Stimulated activated naive CD8-positive, alpha-beta T cell treated with anti-CD3 and anti-CD28 coated beads, Interleukin-15, Interleukin-2, amounts not matched to agents 100 ng/mL and 50 ng/mL, for 24 hours (primary cell): ENCODE measurements around the gene COA8.

ENCODE experiments used
- H3K27ac Mint-ChIP-seq: one replicate; pipeline ENCODE4 v1.8.0; 2021; ENCODE audit warnings: mild to moderate bottlenecking, mixed read lengths
- H3K27me3 Mint-ChIP-seq: one replicate; pipeline ENCODE4 v1.8.0; 2021; ENCODE audit warnings: mixed read lengths
- H3K36me3 Mint-ChIP-seq: one replicate; pipeline ENCODE4 v1.8.0; 2021; ENCODE audit warnings: low read depth, mixed read lengths
- H3K4me1 Mint-ChIP-seq: one replicate; pipeline ENCODE4 v1.8.0; 2021; ENCODE audit warnings: low read depth, mixed read lengths
- H3K4me3 Mint-ChIP-seq: one replicate; pipeline ENCODE4 v1.8.0; 2021; ENCODE audit warnings: mild to moderate bottlenecking, mixed read lengths
- H3K9me3 Mint-ChIP-seq: one replicate; pipeline ENCODE4 v1.8.0; 2021; ENCODE audit warnings: mixed read lengths

The COA8 gene

GRCh38 chr14:103540821-103541708, 21.7 kb upstream of the COA8 start:
- no peaks in the 10 kb centered on the region for H3K27me3 Mint-ChIP-seq
- H3K36me3 Mint-ChIP-seq, result peaks cover 3% of the 10 kb centered on the region
- H3K9me3 Mint-ChIP-seq, result no peaks in the 10 kb centered on the region
- H3K4me1 Mint-ChIP-seq, result no peaks in the 10 kb centered on the region
- no peak overlapping the region for H3K4me3 Mint-ChIP-seq
- no peak overlapping the region for H3K27ac Mint-ChIP-seq

- Mint-ChIP-seq H3K4me1 (no peaks in the 10 kb centered on the region), H3K27ac (no peak overlapping the region), H3K4me3 (no peak overlapping the region), H3K9me3 (no peaks in the 10 kb centered on the region), H3K27me3 (no peaks in the 10 kb centered on the region), H3K36me3 (peaks cover 1% of the 10 kb centered on the region)
Measured at GRCh38 chr14:103541709-103542604, 20.8 kb upstream of the COA8 start.

DNA sequence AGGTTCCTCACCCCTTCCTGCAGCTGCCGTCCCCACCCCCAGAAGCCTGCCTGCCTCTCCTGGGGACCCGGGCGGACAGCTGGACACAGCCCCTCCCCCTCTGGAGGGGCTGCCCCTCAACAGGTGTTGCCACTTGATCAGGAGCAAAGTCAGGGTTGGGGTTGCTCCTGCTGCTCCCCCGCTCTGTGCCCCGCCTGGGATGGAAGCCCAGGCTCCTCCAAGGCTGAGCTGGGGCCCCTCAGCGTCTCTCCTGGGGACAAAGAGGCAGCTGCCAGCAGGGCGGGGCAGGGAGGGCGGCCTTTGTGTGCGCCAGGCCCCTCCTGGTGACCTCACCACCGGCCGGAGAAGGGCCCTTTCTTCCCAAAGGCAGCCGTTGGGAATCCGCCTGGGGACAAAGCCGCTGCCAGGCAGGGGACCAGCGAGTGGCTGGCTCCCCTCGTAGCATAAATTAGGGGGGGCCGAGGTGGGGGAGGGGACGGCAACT, 20.1 kb upstream of the COA8 start:
- Mint-ChIP-seq H3K27me3 (no peaks in the 10 kb centered on the region), H3K4me1 (no peaks in the 10 kb centered on the region), H3K9me3 (no peaks in the 10 kb centered on the region), H3K4me3 (no peak overlapping the region), H3K36me3 (no peaks in the 10 kb centered on the region), H3K27ac (no peak overlapping the region)

DNA sequence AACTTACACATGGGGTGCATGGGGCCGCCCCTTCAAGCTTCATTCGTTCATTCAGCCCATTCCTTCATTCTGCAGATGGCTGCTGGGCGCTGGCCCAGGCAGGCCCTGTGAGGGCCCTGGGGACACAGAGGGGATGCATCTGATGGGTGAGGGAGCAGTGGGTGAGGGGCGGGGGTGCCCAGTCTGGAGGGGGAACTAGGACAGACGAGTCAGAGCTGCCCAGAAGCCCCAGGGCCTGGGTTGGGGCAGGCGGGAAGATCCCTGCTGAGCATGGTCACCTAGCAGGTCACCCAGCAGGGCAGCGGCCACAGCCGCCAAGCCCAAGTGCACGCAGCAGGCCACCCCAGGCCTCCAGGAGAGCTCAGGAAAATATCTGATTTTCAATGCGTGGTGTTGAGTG, 19.6 kb upstream of the COA8 start:
- Mint-ChIP-seq H3K27ac (no peak overlapping the region), H3K4me1 (no peaks in the 10 kb centered on the region), H3K9me3 (no peaks in the 10 kb centered on the region), H3K4me3 (no peak overlapping the region), H3K27me3 (no peaks in the 10 kb centered on the region), H3K36me3 (no peaks in the 10 kb centered on the region)

DNA sequence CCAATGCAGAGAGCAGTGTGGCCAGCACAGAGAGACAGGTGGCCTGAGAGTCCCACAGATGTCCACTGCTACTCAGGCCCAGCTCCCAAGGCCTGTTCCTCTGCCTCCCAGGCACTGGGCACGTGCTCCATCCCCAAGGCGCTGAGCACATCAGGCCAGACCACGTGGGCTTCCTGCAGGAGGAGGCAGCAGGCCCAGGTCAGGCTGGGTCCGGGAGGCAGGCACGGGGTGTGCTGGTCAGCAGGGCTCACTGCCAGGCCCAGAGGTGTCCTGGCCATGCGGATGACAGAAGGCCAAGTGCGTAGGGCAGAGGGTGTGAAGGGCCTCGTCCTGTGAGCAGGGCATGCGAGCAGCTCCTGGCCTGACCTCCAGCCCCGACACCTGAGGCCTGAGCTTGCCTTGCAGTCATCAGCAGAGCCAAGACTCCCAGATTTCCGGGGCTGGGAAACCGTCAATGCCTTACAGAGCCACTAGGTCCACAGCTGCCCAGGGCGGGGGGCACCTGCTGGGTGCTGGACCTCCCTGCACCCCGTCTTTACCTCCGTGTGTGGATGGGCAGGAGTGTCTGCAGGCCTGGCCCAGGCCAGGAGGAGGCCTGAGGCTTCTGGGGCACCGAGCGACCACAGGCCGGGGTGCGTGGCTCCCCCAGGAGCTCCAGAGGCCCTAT, 18.9 kb upstream of the COA8 start:
- Mint-ChIP-seq H3K27me3 (no peaks in the 10 kb centered on the region), H3K4me3 (no peak overlapping the region), H3K36me3 (no peaks in the 10 kb centered on the region), H3K4me1 (no peaks in the 10 kb centered on the region), H3K27ac (no peak overlapping the region), H3K9me3 (no peaks in the 10 kb centered on the region)

- no peaks in the 10 kb centered on the region for H3K27me3 Mint-ChIP-seq
- no peaks in the 10 kb centered on the region for H3K4me1 Mint-ChIP-seq
- no peaks in the 10 kb centered on the region for H3K36me3 Mint-ChIP-seq
- H3K27ac Mint-ChIP-seq, result no peak overlapping the region
- no peak overlapping the region for H3K4me3 Mint-ChIP-seq
- no peaks in the 10 kb centered on the region for H3K9me3 Mint-ChIP-seq
Measured at GRCh38 chr14:103544388-103545218, 18.2 kb upstream of the COA8 start.

GRCh38 chr14:103545219-103545914, 17.4 kb upstream of the COA8 start:
- Mint-ChIP-seq H3K27me3 (no peaks in the 10 kb centered on the region), H3K36me3 (no peaks in the 10 kb centered on the region), H3K4me3 (no peak overlapping the region), H3K9me3 (no peaks in the 10 kb centered on the region), H3K4me1 (no peaks in the 10 kb centered on the region), H3K27ac (no peak overlapping the region)

GRCh38 chr14:103545915-103546651, 16.7 kb upstream of the COA8 start:
- Mint-ChIP-seq H3K27ac (no peak overlapping the region), H3K27me3 (no peaks in the 10 kb centered on the region), H3K36me3 (no peaks in the 10 kb centered on the region), H3K9me3 (no peaks in the 10 kb centered on the region), H3K4me3 (no peak overlapping the region), H3K4me1 (no peaks in the 10 kb centered on the region)

DNA sequence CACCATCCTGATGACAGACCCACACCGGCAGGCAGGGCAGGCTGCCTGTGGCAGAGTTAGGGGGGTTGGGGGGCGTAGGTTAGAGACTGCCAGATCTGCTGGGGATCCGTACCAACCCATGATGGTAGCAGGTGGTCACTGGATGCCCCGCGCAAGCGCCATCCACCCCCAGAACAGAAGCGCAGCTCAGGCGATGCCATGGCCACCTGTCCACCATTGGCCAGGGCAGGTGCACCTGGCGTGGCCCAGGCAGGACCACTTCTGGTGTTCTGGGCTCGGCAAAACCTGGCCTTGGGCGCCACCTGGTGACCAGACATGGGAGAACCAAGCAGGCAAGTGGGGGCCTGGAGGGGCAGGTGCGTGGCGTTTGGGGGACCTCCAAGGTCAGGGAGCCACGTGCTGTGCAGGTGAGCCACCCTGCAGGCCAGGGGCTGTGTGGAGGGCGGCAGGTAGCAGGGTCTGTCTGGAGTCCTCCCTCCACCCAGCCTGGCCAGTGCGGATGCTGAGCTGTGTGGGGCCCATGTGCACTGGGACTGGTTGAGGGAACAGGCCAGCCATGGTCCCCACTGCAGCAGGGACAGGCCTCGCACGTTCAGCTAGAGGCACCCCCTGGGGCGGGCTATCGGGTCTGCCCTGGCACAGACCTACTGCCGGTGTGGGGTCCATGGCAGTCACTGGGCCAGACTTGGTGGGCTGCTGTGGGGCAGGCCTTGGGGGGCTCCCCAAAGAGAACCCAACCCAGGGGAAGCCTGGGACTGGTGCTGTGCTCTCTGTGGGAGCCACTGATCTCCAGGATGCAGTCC, 15.9 kb upstream of the COA8 start:
- no peak overlapping the region for H3K4me3 Mint-ChIP-seq
- H3K9me3 Mint-ChIP-seq, result no peaks in the 10 kb centered on the region
- no peaks in the 10 kb centered on the region for H3K27me3 Mint-ChIP-seq
- no peak overlapping the region for H3K27ac Mint-ChIP-seq
- no peaks in the 10 kb centered on the region for H3K4me1 Mint-ChIP-seq
- no peaks in the 10 kb centered on the region for H3K36me3 Mint-ChIP-seq

DNA sequence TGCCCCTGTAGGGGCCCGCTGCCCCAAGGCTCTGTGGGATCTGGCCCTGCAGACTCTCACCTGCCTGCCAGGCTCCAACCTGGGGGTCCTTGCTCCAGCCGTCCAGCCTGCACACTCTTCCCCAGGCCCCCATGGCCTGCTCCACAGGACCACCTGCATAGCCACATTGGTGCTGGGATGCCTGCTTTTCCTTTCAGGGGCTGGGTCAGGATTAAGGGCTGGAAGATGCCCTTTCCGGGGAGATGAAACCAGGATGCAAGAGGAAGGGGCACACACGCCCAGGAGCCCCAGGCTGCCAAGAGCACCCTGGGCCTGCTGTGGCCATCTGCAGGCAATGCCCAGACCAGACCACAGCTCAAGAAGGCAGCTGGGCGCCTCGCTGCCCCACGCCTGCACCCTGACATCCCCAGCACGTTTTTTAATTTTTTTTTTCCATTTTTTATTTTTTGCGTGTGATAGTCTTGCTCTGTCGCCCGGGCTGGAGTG, 15.3 kb upstream of the COA8 start:
- no peaks in the 10 kb centered on the region for H3K9me3 Mint-ChIP-seq
- H3K36me3 Mint-ChIP-seq, result no peaks in the 10 kb centered on the region
- H3K4me3 Mint-ChIP-seq, result no peak overlapping the region
- H3K27me3 Mint-ChIP-seq, result no peaks in the 10 kb centered on the region
- no peaks in the 10 kb centered on the region for H3K4me1 Mint-ChIP-seq
- H3K27ac Mint-ChIP-seq, result no peak overlapping the region

DNA sequence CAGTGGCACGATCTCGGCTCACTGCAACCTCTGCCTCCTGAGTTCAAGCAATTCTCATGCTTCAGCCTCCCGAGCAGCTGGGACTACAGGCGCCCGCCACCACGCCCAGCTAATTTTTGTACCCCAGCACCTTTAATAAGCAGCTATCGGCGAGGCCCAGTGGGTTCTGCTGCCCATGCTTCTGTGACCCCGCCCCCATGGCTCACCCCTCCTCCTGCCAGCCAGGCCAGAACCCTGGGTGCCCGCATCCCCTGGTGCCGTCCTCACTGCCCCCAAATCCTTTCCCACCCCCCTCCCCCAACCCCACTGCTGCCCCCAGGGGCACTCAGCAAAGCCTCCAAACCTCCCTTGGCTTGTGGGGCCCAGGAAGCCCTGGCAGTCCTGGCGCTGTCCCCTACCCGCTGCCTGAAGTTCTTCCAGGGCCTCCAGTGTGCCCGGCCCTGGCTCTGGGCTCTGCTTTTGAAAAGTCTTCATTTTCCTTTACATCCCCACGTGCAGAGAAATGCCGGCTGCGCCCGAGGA, 14.8 kb upstream of the COA8 start:
- H3K9me3 Mint-ChIP-seq, result no peaks in the 10 kb centered on the region
- no peaks in the 10 kb centered on the region for H3K36me3 Mint-ChIP-seq
- no peaks in the 10 kb centered on the region for H3K4me1 Mint-ChIP-seq
- no peak overlapping the region for H3K4me3 Mint-ChIP-seq
- H3K27ac Mint-ChIP-seq, result no peak overlapping the region
- H3K27me3 Mint-ChIP-seq, result no peaks in the 10 kb centered on the region
